H7 (cell line): ENCODE data around the gene CELSR3. TPM values are rescaled to one million over a fixed set of nuclear protein-coding genes. Genes with fewer than 3 reads are reported as not detected.

Experiments
- DNase-seq: peaks from one replicate; pipeline ENCODE4 v3.0.0; 2012
- H3K27me3 ChIP-seq: 2 replicates; pipeline ENCODE4 v1.6.0; 2011; ENCODE audit warnings: mild to moderate bottlenecking, low read length; ENCODE audit not compliant: control insufficient read depth, insufficient read depth
- H3K36me3 ChIP-seq: replicated peaks from 2 replicates; pipeline ENCODE4 v1.5.1; 2011; ENCODE audit warnings: low read length; ENCODE audit not compliant: control insufficient read depth, insufficient read depth
- H3K4me3 ChIP-seq: 2 replicates; pipeline ENCODE4 v1.5.1; 2011; ENCODE audit warnings: low read depth, mild to moderate bottlenecking, control low read depth, low read length, moderate library complexity; ENCODE audit not compliant: insufficient read depth
- total RNA-seq: library from RNA; depleted of rRNA; stranded (reverse); fragments of >200 nt; shearing (Covaris generic); gene quantifications from 2 replicates; pipeline ENCODE4 v1.2.3, GENCODE V29; 2014

Gene CELSR3
- total RNA-seq, 1 experiment from 2014 or later = 14.3 TPM

DNA sequence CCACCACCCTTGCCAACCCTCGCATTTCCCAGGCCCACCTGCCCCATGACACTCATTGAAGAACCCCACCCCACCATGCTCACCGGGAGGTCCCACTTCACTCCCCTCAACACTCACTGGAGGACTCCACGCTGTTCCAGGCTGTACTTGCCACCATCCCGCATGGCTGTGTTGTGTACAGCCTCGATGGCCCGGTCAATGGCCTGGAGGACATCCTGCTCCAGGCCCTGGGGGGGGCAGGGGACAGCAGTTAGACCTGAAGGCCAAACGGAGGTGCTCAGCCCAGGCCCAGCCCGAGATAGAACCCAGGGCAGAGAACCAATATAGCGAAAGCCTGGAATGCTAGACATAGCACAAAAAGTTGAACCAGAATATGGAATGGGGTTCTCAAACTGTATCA lies 20.1 kb upstream of the CELSR3 start:
- Histone ChIP-seq H3K36me3 (peaks cover 38% of the 10 kb centered on the region), H3K4me3 (no peak overlapping the region), H3K27me3 (no peaks in the 10 kb centered on the region)
- DNase-seq = no peak

DNA sequence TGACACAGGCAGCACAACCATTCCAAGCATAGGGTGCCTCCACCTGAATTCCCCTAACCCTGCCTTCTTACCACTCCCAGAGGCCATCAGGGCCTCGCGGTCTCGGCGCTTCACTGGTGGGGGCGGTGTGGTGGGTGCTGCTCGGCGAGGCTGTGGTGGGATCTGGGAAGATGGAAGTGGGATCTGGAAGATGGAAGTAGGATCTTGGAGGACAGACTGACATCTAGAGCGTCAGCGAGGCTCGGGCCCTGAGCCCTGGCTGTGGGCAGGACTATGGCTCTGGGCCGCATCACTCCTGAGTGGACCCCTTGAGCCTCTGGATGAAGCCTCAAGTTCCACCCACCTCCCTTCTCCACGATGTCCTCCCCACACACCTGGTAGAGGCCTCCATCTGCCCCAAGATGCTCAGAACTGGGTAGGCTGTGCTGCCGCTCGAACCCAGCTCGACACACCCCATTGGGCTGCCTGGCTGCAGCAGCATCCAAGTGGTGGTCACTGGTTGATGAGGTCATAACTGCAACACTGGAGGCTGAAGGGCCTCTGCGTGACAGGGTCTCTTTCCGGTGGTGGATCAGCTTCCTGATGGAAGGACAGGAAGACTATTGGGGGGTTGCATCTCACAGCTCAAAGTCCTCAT lies 19.4 kb upstream of the CELSR3 start:
- DNase-seq = no peak
- Histone ChIP-seq H3K36me3 (peaks cover 38% of the 10 kb centered on the region), H3K4me3 (no peak overlapping the region), H3K27me3 (no peaks in the 10 kb centered on the region)

DNA sequence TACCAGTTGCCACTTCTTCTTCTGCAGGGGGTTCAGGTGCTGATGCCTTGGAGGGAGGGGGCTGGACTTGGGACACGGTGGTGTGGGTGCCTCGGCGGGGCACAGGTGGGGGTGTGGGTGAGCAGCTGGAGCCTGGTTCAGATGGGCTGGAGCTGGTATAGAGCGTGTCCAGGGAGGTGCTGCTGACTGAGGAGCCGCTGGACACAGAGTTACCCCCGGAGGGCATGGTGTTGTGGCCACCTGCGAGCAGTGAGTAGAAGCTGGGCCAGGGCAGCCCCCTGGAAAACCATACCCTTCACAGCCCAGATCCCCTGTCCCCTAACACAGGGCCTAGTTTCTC lies 18.8 kb upstream of the CELSR3 start:
- DNase-seq = no peak
- Histone ChIP-seq H3K27me3 (no peaks in the 10 kb centered on the region), H3K4me3 (no peak overlapping the region), H3K36me3 (peaks cover 38% of the 10 kb centered on the region)

DNA sequence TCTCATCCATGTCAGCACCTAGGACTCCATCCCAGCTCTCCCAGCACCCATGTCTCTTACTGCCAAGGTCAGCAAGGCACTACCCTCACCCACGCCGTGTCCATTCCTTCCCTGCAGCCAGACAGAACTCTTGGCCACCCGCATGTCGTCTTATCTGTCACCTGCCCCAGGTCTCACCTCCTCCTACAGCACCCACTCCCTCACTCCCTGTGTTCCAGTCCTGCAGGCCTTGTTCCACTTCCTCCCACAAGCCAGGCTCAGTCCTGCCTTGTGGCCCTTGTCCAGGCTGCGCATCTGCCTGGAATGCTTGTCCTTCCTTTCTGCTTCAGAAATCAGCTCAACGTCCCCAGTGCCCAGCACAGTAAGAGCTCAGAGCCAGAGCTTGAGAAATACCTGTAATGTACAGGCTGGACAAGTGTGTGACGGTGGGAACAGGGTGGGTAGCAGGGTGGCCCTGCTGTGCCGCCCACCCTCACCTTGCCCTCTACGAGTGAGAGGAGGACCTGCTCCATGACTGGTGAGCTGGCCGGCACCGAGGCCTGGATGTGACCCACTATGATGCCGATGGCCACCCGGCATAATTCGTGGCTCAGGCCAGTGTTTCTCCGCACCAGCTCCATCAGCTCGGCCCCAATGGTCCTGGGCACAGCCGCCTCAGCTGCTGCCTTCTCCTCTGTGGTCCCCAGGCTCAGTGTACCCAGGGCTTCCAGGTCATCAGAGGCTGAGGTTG lies 18.3 kb upstream of the CELSR3 start:
- DNase-seq = no peak
- no peak overlapping the region for H3K4me3 ChIP-seq
- H3K36me3 ChIP-seq = peaks cover 42% of the 10 kb centered on the region
- H3K27me3 ChIP-seq = no peaks in the 10 kb centered on the region

DNA sequence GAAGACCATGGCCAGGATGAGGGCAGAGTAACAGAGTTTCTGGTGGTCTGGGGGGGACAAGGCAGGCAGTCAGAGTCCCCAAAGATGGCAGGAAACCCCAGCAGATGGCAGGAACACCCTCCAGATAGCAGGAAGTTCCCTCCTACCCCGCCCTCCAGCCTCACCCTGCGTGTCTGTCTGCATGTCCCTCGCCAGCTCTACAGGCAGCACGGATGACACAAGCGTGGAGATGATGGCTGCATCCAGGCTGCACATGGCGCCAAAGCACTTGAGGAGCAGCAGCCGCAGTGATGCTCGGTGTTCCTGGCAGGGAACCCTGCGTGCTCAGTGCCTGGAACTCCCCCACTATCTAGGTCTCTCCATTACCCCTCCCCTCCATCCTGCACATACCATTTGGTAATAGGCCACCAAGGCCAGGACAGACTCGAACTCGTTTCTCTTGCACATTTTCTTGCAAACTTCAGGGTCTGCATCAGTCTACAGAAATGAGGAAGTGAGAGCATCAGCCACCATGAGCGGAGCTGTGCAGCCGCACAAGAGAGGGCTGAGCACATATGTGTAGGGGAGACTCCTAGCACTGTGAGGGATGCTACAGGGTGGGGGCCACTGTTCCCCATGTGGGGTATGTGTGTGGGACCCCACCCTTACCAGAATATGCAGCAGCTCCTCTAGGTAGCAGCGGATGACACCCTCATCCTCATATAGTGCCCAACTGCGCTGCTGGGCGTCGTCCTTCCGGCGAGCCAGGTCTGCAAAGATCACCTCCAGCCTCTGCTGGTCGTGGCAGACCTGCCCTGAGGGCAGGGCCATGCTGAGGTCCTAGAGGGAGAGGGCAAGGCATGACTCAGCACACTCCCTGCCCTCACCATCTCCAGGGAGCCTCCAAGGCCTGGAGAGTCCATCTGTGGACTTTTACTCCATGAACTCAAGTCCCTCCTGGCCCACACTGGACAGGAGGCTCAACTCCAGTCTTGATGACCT lies 17.0 kb upstream of the CELSR3 start:
- DNase-seq = no peak
- no peaks in the 10 kb centered on the region for H3K27me3 ChIP-seq
- peaks cover 46% of the 10 kb centered on the region for H3K36me3 ChIP-seq
- H3K4me3 ChIP-seq = no peak overlapping the region

DNA sequence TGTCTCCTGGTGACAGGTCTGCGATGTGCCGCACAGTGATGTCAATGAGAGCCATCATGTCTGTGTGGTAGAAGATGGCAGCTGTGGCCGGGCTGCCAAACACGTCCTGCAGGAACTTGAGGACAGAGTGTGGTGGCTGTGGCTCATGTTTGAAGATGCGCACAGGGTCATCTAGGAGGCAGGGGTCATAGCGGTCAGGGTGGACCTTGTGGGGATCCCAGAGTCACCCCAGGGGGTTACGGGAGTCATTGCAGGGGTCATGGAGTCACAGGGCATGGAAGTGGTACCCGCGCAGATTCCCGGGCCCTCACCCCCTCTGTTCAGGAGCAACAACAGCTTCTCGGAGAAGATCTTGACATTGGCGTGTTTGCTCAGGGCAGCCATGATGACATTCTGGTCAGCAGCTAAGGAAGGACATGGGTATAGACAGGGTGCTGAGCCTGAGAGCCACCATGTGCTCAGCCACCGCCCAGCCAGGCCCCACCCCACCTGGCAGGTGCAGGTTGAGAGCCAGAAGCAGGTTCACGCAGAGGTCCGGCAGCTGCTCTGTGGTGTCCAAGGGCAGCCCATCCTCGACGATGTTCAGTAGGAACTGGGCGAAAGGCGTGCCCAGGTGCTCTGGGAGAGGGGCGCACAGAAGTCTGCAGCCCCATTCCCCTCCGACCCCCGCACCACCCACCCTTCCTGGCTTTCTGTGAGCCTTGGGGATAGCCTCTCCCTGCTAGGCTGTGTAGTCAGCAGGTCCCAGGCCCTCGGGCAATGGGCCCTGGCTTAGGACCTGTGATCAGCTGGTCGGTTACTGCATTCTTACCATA lies 16.1 kb upstream of the CELSR3 start:
- Histone ChIP-seq H3K4me3 (no peak overlapping the region), H3K27me3 (no peaks in the 10 kb centered on the region), H3K36me3 (peaks cover 48% of the 10 kb centered on the region)
- DNase-seq = no peak

DNA sequence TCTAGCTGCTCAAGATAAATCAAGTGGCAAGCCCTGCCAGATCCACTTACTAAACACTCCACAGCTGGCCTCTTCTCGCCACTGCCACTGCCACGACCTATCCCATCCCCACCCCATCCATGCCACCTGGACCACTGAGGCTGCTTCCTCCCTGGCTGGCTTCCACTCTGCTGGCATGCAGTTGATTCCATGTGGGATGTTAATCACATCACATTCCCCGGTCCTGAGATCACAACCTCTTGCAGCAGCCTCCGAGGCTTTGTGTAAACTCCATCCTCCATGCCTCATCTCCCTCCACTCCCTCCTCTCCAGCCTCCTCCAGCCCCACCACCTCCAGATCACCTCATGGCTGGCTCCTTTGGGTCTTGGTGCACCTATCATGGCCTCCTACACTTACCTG lies 15.4 kb upstream of the CELSR3 start:
- Histone ChIP-seq H3K27me3 (no peaks in the 10 kb centered on the region), H3K36me3 (peaks cover 50% of the 10 kb centered on the region), H3K4me3 (no peak overlapping the region)
- DNase-seq = no peak

DNA sequence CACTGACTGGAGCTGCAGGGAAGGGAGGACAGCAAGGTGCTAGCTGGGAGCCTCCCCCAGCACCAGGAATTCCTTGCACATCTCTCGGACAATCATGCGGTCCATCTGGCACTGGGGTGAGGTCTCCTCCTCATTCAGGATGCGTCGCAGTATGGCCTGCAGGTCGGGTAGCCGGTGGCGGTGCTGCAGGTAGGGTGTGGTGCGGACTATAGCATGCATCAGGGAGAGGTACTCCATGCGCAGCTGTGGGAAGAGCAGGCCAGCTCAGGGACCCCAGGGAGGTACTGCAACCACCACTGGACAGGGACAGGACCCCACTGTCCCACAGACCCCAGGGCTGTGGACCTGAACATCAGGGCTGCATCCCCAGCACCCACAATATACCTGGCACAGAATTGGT lies 11.8 kb upstream of the CELSR3 start:
- no peak overlapping the region for H3K4me3 ChIP-seq
- no peak for DNase-seq
- H3K27me3 ChIP-seq = no peaks in the 10 kb centered on the region
- H3K36me3 ChIP-seq = peaks cover 35% of the 10 kb centered on the region

DNA sequence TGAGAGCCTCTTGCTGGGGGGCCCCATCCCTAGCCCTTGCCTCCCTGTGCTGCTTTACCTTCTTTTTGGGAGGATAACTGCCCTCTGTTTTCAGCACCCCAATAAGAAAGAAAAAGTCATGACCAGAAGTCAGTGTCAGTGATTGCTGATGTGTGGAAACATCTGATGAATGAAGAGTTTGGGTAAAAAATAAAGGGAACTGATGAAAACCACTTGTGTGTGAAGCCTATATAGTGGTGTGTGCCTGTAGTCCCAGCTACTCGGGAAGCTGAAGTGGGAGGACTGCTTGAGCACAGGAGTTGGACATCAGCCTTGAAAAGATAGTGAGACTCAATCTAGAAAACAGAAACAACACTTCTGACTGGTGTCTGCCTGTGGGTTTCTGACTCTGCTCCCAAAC lies 9.8 kb upstream of the CELSR3 start:
- Histone ChIP-seq H3K36me3 (peaks cover 21% of the 10 kb centered on the region), H3K4me3 (no peak overlapping the region), H3K27me3 (no peaks in the 10 kb centered on the region)
- no peak for DNase-seq

DNA sequence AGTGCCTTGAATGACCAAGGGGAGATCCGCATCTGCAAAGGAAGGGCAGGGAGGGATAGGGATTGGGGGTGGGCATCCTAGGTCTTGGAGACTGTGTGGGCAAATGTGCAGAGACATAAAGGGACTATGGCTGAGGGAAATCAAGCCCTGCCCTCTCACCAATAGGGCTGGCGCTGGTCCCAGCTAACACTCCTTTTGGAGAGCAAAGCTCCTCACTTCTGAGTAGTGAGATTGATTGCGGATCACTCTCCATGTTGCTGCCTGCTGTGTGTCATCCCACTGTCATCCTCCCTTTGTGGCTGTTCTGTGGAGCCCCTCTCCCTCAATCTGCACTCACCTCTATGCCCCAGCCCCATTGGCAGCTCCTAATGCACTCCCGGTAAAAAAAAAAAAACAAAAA lies 2.2 kb upstream of the CELSR3 start:
- no peak for DNase-seq
- H3K27me3 ChIP-seq = no peaks in the 10 kb centered on the region; the same call in 1 of the 2 replicates
- H3K4me3 ChIP-seq = no peak overlapping the region
- no peaks in the 10 kb centered on the region; the same call in 1 of the 2 replicates for H3K36me3 ChIP-seq

DNA sequence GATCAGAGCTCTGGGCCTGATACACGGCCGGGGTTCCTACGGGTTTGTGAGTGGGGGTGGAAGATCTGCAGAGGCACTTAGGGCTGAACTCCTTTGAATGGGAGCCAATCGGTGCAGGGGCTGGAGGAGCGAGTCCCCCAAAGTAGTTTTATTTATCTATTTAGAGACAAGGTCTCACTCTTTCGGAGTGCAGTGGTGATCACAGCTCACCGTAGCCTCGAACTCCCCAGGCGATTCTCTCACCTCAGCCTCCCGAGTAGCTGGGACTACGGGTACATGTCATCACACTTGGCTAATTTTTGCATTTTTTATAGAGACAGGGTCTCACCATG lies 1.6 kb upstream of the CELSR3 start:
- H3K36me3 ChIP-seq = no peaks in the 10 kb centered on the region; the same call in 1 of the 2 replicates
- no peak overlapping the region for H3K4me3 ChIP-seq
- no peak for DNase-seq
- no peaks in the 10 kb centered on the region; the same call in 1 of the 2 replicates for H3K27me3 ChIP-seq

DNA sequence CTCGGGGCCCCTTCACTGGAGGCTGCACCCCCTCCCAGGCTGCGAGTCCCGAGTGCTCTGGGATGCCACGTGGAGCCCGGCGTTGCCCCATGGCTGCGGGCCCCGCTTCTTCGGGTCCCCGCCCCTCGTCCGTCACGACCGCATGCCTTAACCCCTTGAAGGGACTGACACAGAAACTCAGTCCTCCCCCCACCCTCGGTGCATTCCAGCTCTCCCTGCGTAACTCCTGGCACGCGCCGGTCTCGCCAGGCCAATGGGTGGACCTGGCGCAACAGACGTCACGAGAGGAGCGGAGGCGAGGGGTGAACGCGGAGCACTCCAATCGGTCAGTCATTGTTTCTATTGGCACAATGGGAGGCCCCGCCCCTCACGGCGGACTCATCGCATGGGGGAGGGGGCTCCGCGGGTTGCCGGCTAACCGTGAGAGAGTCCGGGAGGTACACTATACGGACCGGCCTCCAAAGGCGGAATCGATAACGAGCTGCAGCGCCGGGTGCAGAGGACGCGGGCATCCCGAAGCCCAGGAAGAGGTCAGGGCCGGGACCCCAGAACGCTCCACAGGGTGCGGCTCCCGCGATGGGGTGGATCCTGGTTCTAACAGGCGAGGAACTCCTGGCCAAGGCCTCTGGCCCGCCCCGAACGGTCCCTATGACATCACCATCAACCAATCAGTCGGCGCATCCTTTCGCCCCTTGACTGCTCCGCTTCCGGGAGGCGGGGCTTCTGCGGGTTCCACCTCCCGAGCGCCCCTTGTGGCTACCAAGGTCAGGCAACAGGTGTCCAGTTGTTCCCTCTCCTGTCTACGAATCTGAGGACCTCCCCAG lies 1.0 kb upstream of the CELSR3 start:
- DNase-seq = peak; percentile 99
- Histone ChIP-seq H3K4me3 (peak overlapping the region; percentile 70), H3K36me3 (no peaks in the 10 kb centered on the region; the same call in 1 of the 2 replicates), H3K27me3 (no peaks in the 10 kb centered on the region; the same call in 1 of the 2 replicates)

DNA sequence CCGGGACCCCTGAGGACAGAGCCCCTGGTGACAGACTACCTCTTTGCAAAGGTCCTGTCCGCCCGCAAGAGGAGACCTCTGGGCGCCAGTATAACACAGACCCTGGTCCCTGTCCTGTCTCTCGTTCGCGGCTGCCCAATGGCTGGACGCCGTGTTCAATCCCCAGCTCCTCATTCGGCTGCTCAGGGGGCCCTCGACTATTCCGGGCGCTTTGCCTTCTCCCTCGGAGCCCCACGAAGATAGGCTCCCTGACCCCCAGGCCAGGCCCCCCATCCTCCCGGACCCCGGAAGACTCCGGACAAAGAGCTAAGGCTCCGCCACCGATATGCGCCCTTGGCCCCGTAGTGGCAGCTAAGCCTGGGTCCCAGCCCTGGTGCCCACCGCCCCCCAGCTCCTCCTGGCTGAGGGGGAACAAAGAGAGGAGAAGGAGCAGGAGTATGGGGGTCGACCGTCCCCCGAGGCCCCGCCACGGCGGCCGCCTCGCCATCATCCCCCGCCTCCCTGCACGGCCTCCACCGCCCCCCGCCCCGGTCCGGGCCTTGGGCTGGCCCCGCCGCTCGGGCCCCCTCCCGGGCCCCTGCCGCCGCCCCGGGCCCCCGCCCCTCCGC lies 437 bp downstream of the CELSR3 start:
- H3K36me3 ChIP-seq = no peaks in the 10 kb centered on the region; the same call in 1 of the 2 replicates
- DNase-seq = peak; percentile 87
- H3K27me3 ChIP-seq = no peaks in the 10 kb centered on the region; the same call in 1 of the 2 replicates
- peak overlapping the region; percentile 70 for H3K4me3 ChIP-seq
